Measurements from ENCODE around the gene LRRC72.

DNA sequence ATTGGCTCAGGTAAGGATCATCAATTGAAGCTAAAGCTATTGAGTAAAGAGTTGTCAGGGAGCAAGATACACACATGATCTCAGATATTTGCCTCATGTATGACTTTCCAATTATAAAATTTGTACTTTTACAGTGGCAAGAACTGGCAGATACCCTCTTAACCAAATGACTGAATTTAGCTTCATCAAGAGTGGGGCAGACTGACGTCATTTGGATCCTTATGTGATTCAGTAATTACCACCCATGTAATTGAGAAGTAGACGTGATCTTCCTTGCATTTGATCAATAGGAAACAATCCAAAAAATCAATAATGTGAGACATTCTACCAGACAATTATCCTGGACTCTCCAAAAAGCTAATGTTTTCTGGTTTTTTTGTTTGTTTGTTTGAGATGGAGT is 8.9 kb downstream of the LRRC72 start:
- TF ChIP-seq CTCF (IDR thresholded peaks at IDR 0.05): no peak
- TF ChIP-seq POLR2AphosphoS5 (IDR thresholded peaks at IDR 0.05): no peak
- TF ChIP-seq POLR2A (IDR thresholded peaks at IDR 0.05): no peak

Data from transverse colon (tissue), 4 donors.